ENCODE data around the gene SAMD4A.

Gene SAMD4A

DNA sequence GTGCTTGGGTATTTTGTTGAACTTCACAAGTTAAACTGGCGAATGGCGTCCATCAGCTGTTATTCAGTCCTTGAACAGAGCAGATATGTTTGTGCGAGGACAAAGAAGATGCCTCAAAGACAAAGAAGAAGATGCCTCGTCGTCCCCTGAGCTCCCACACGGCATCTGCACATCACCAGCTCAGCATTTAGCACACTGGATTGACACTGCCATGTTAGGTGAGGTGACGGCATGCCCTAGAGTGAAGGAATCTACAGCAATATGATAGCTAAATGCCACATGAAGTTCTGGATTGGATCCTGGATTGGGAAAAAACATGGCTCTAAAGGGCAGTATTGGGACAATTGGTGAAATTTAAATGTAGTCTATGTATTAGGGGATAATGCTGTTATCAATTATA is 15.4 kb downstream of the SAMD4A start:
- WGBS (ENCODE audit: extremely low coverage, insufficient coverage, insufficient read length): no CpG with 5 or more reads among the region's 7 CpGs
- H3K23ac ChIP-seq (ENCODE audit: low read length): no peak overlapping the region
- DNase-seq: no peak

DNA sequence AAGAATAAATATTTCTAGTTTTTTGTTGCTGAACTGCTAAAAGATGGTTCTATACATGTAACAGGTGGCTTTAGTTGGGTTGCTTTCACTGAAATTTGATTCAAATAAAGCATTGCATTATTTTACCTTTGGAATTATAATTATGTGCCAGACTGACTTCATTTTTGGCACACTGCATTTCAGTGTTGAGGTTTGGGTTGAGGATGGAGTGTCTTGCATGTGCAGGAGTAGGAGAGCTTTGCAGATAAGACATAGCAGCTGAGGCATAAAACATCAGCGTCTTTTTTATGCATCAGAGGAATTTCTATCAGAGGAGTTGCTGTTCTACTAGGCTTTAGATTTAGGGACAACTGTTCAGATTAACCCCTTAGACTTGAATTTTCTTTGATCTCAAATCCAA is 17.2 kb downstream of the SAMD4A start:
- H3K23ac ChIP-seq (ENCODE audit: low read length): no peak overlapping the region
- H3K4me1 ChIP-seq (ENCODE audit: control insufficient read depth in 1 of 2, insufficient read depth in 2 of 2, low read length in 2 of 2): no peaks in the 10 kb centered on the region
- no peaks in the 10 kb centered on the region for H3K79me1 ChIP-seq (ENCODE audit: low read length)
- no peak overlapping the region for H3K18ac ChIP-seq (ENCODE audit: low read length)
- no peak overlapping the region for H3K27ac ChIP-seq (ENCODE audit: low read depth, low read length)
- H4K8ac ChIP-seq (ENCODE audit: low read depth, low read length): no peak overlapping the region
- H4K12ac ChIP-seq (ENCODE audit: low read depth, low read length): no peak overlapping the region
- H2BK12ac ChIP-seq (ENCODE audit: low read length): no peak overlapping the region
- H3K14ac ChIP-seq (ENCODE audit: low read length): no peak overlapping the region
- peaks cover 2% of the 10 kb centered on the region for H3K79me2 ChIP-seq (ENCODE audit: control insufficient read depth, insufficient read depth, low read length, poor library complexity)
- no peak overlapping the region for H3K4me2 ChIP-seq (ENCODE audit: low read length)
- H2BK120ac ChIP-seq (ENCODE audit: insufficient read depth, low read length, poor library complexity): no peak overlapping the region
- H3K36me3 ChIP-seq (ENCODE audit: control insufficient read depth in 1 of 2, insufficient read depth in 2 of 2, low read length in 2 of 2): peaks cover 0 to 2% of the 10 kb centered on the region in 2 experiments
- no peak overlapping the region for H2BK5ac ChIP-seq (ENCODE audit: low read depth, low read length, poor library complexity)
- no peak overlapping the region for H3K9ac ChIP-seq (ENCODE audit: low read length)
- no peak overlapping the region for H2AFZ ChIP-seq (ENCODE audit: insufficient read depth, low read length, poor library complexity)
- no peak overlapping the region for H3K4ac ChIP-seq (ENCODE audit: low read depth, low read length)
- no CpG with 5 or more reads among the region's 1 CpG for WGBS (ENCODE audit: extremely low coverage, insufficient coverage, insufficient read length)
- H4K91ac ChIP-seq (ENCODE audit: low read depth, low read length): no peak overlapping the region
- H3K27me3 ChIP-seq (ENCODE audit: insufficient read depth, low read length): no peaks in the 10 kb centered on the region
- H3K4me3 ChIP-seq (ENCODE audit: low read depth, low read length): no peak overlapping the region
- H2AK5ac ChIP-seq (ENCODE audit: low read length): no peak overlapping the region
- no peak for DNase-seq
- H3K9me3 ChIP-seq (ENCODE audit: insufficient read depth, low read depth, low read length): no peaks in the 10 kb centered on the region

More for the DNA sequence above, 15.4 kb downstream of the SAMD4A start:
- Histone ChIP-seq H2BK12ac (ENCODE audit: low read length) (no peak overlapping the region), H3K9ac (ENCODE audit: low read length) (no peak overlapping the region), H3K27me3 (ENCODE audit: insufficient read depth, low read length) (no peaks in the 10 kb centered on the region), H3K79me1 (ENCODE audit: low read length) (no peaks in the 10 kb centered on the region), H2BK5ac (ENCODE audit: low read depth, low read length, poor library complexity) (no peak overlapping the region), H3K4me3 (ENCODE audit: low read depth, low read length) (no peak overlapping the region), H4K8ac (ENCODE audit: low read depth, low read length) (no peak overlapping the region), H3K14ac (ENCODE audit: low read length) (no peak overlapping the region), H3K4me2 (ENCODE audit: low read length) (no peak overlapping the region), H2BK120ac (ENCODE audit: insufficient read depth, low read length, poor library complexity) (no peak overlapping the region), H2AFZ (ENCODE audit: insufficient read depth, low read length, poor library complexity) (no peak overlapping the region), H3K36me3 (ENCODE audit: control insufficient read depth in 1 of 2, insufficient read depth in 2 of 2, low read length in 2 of 2) (peaks cover 0 to 2% of the 10 kb centered on the region in 2 experiments), H3K4me1 (ENCODE audit: control insufficient read depth in 1 of 2, insufficient read depth in 2 of 2, low read length in 2 of 2) (no peaks in the 10 kb centered on the region), H3K79me2 (ENCODE audit: control insufficient read depth, insufficient read depth, low read length, poor library complexity) (peaks cover 2% of the 10 kb centered on the region), H4K12ac (ENCODE audit: low read depth, low read length) (no peak overlapping the region), H4K91ac (ENCODE audit: low read depth, low read length) (no peak overlapping the region), H3K27ac (ENCODE audit: low read depth, low read length) (no peak overlapping the region), H3K18ac (ENCODE audit: low read length) (no peak overlapping the region), H2AK5ac (ENCODE audit: low read length) (no peak overlapping the region), H3K4ac (ENCODE audit: low read depth, low read length) (no peak overlapping the region), H3K9me3 (ENCODE audit: insufficient read depth, low read depth, low read length) (no peaks in the 10 kb centered on the region)

DNA sequence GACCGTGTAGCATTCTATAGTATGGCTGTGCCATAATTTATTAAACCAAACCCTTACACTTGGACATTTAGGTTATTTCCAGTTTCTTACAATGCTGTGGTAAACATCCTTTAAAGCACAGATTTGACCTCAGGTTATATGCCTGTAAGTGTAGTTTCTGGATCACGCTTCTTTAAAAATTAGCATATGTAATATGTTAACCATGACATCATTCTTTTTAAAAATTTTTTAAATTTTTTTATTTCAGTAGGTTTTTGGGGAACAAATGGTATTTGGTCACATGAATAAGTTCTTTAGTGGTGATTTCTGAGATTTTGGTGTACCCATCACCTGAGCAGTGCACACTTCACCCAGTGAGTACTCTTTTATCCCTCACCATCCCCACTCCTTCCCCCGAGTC is 18.3 kb downstream of the SAMD4A start:
- Histone ChIP-seq H4K8ac (ENCODE audit: low read depth, low read length) (no peak overlapping the region), H3K36me3 (ENCODE audit: control insufficient read depth in 1 of 2, insufficient read depth in 2 of 2, low read length in 2 of 2) (peaks cover 0 to 2% of the 10 kb centered on the region in 2 experiments), H2AK5ac (ENCODE audit: low read length) (no peak overlapping the region), H2BK5ac (ENCODE audit: low read depth, low read length, poor library complexity) (no peak overlapping the region), H3K79me2 (ENCODE audit: control insufficient read depth, insufficient read depth, low read length, poor library complexity) (peaks cover 2% of the 10 kb centered on the region), H3K4ac (ENCODE audit: low read depth, low read length) (no peak overlapping the region), H3K9ac (ENCODE audit: low read length) (no peak overlapping the region), H3K4me1 (ENCODE audit: control insufficient read depth in 1 of 2, insufficient read depth in 2 of 2, low read length in 2 of 2) (no peaks in the 10 kb centered on the region), H4K91ac (ENCODE audit: low read depth, low read length) (no peak overlapping the region), H2BK12ac (ENCODE audit: low read length) (no peak overlapping the region), H3K14ac (ENCODE audit: low read length) (no peak overlapping the region), H3K9me3 (ENCODE audit: insufficient read depth, low read depth, low read length) (no peaks in the 10 kb centered on the region), H4K12ac (ENCODE audit: low read depth, low read length) (no peak overlapping the region), H3K27me3 (ENCODE audit: insufficient read depth, low read length) (no peaks in the 10 kb centered on the region), H3K18ac (ENCODE audit: low read length) (no peak overlapping the region), H3K27ac (ENCODE audit: low read depth, low read length) (no peak overlapping the region), H2AFZ (ENCODE audit: insufficient read depth, low read length, poor library complexity) (no peak overlapping the region), H2BK120ac (ENCODE audit: insufficient read depth, low read length, poor library complexity) (no peak overlapping the region), H3K23ac (ENCODE audit: low read length) (no peak overlapping the region), H3K4me3 (ENCODE audit: low read depth, low read length) (no peak overlapping the region), H3K79me1 (ENCODE audit: low read length) (no peaks in the 10 kb centered on the region), H3K4me2 (ENCODE audit: low read length) (no peak overlapping the region)
- WGBS (ENCODE audit: extremely low coverage, insufficient coverage, insufficient read length): no CpG with 5 or more reads among the region's 3 CpGs
- DNase-seq: no peak

DNA sequence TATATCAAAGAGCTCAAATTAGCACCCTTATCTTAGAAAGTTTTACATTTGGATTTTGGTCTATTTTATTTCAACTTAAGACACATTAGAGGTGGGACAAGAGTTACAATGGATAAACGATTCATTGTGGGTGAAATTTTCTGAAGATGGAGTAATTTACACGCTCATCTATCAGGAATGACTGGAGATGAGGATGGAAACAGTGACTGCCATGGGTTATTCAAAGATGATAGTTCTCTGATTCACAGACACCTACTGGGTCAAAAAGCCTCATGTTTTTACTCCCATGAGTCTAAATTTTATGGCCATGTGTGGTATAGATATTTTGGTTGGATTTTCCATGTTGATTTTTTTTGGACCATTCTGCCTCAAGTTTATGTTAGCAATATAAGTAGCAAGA is 22.1 kb downstream of the SAMD4A start:
- Histone ChIP-seq H2AK5ac (ENCODE audit: low read length) (no peak overlapping the region), H3K4me1 (ENCODE audit: control insufficient read depth in 1 of 2, insufficient read depth in 2 of 2, low read length in 2 of 2) (peaks cover 0 to 6% of the 10 kb centered on the region in 2 experiments), H3K79me1 (ENCODE audit: low read length) (no peaks in the 10 kb centered on the region), H3K4me2 (ENCODE audit: low read length) (no peak overlapping the region), H4K12ac (ENCODE audit: low read depth, low read length) (no peak overlapping the region), H2AFZ (ENCODE audit: insufficient read depth, low read length, poor library complexity) (no peak overlapping the region), H3K79me2 (ENCODE audit: control insufficient read depth, insufficient read depth, low read length, poor library complexity) (peaks cover 2% of the 10 kb centered on the region), H3K27ac (ENCODE audit: low read depth, low read length) (no peak overlapping the region), H4K91ac (ENCODE audit: low read depth, low read length) (no peak overlapping the region), H2BK5ac (ENCODE audit: low read depth, low read length, poor library complexity) (no peak overlapping the region), H3K27me3 (ENCODE audit: insufficient read depth, low read length) (no peaks in the 10 kb centered on the region), H3K4ac (ENCODE audit: low read depth, low read length) (no peak overlapping the region), H3K4me3 (ENCODE audit: low read depth, low read length) (no peak overlapping the region), H3K9me3 (ENCODE audit: insufficient read depth, low read depth, low read length) (no peaks in the 10 kb centered on the region), H3K36me3 (ENCODE audit: control insufficient read depth in 1 of 2, insufficient read depth in 2 of 2, low read length in 2 of 2) (no peaks in the 10 kb centered on the region), H3K23ac (ENCODE audit: low read length) (no peak overlapping the region), H3K9ac (ENCODE audit: low read length) (no peak overlapping the region), H2BK120ac (ENCODE audit: insufficient read depth, low read length, poor library complexity) (no peak overlapping the region), H3K14ac (ENCODE audit: low read length) (no peak overlapping the region), H2BK12ac (ENCODE audit: low read length) (no peak overlapping the region), H4K8ac (ENCODE audit: low read depth, low read length) (no peak overlapping the region), H3K18ac (ENCODE audit: low read length) (no peak overlapping the region)
- DNase-seq: no peak
- no CpG with 5 or more reads among the region's 2 CpGs for WGBS (ENCODE audit: extremely low coverage, insufficient coverage, insufficient read length)
